IMR-90 (cell line): Measurements from ENCODE around the gene DNAJA4. TPM values are rescaled to one million over a fixed set of nuclear protein-coding genes. Genes with fewer than 3 reads are reported as not detected.

Source experiments
- ATAC-seq: fragments of 200-7000 bp; cut with Tn5 transposase; 2 replicates; pipeline ENCODE4 v1.9.1; 2020; ENCODE audit warnings: low read depth, mild to moderate bottlenecking, moderate library complexity
- BruUV-seq: library from RNA; stranded (reverse); fragments of 400-500 nt; replicated peaks from 2 replicates; lab custom pipeline; 2021; lab: Mats Ljungman, UMichigan
- CTCF ChIA-PET: fragments of 300-600 bp; formaldehyde crosslinking; extraction: SDS; loops from one replicate; lab custom pipeline; 2021; ENCODE audit warnings: antibody characterized with exemption; lab: Yijun Ruan, JAX
- POLR2A ChIA-PET: fragments of 300-600 bp; sonication (Branson Sonifier 250); formaldehyde crosslinking; loops from one replicate; lab custom pipeline; 2022; ENCODE audit warnings: antibody characterized with exemption; ENCODE audit not compliant: unreplicated experiment; lab: Charles Lee
- DNase-seq: peaks from one replicate; pipeline ENCODE4 v3.0.0; 2013
- H2AFZ ChIP-seq: replicated peaks from 2 replicates; pipeline ENCODE3; 2013; ENCODE audit warnings: low read length, mild to moderate bottlenecking; ENCODE audit not compliant: poor library complexity
- H2AK5ac ChIP-seq: 2 replicates; pipeline ENCODE4 v1.6.1; 2013; ENCODE audit warnings: low read depth, low read length, inconsistent platforms
- H2AK9ac ChIP-seq: replicated peaks from 2 replicates; pipeline ENCODE3; 2013; ENCODE audit warnings: mild to moderate bottlenecking, low read depth, low read length, moderate library complexity; ENCODE audit not compliant: poor library complexity
- H2BK120ac ChIP-seq: 2 replicates; pipeline ENCODE4 v1.6.1; 2013; ENCODE audit warnings: low read depth, low read length, inconsistent platforms
- H2BK15ac ChIP-seq: 3 replicates; pipeline ENCODE4 v1.6.1; 2013; ENCODE audit warnings: low read depth, low read length, inconsistent platforms
- H2BK20ac ChIP-seq: 2 replicates; pipeline ENCODE4 v1.6.1; 2013; ENCODE audit warnings: low read depth, mild to moderate bottlenecking, inconsistent platforms, low read length, moderate library complexity
- H2BK5ac ChIP-seq: 2 replicates; pipeline ENCODE4 v1.6.1; 2013; ENCODE audit warnings: mild to moderate bottlenecking, low read depth, low read length, inconsistent platforms; ENCODE audit not compliant: poor library complexity, severe bottlenecking
- H3K14ac ChIP-seq: replicated peaks from 2 replicates; pipeline ENCODE4 v1.6.1; 2013; ENCODE audit warnings: low read depth, low read length, inconsistent platforms
- H3K18ac ChIP-seq: 2 replicates; pipeline ENCODE4 v1.6.1; 2013; ENCODE audit warnings: low read depth, low read length, control low read depth
- H3K23ac ChIP-seq: 2 replicates; pipeline ENCODE4 v1.6.1; 2013; ENCODE audit warnings: low read depth, low read length, inconsistent platforms
- H3K27ac ChIP-seq: 2 replicates; pipeline ENCODE4 v1.5.1; 2013; ENCODE audit warnings: mild to moderate bottlenecking, control low read depth, low read length; ENCODE audit not compliant: insufficient read depth
- H3K27me3 ChIP-seq: 2 replicates; pipeline ENCODE4 v1.6.1; 2013; ENCODE audit warnings: low read length; ENCODE audit not compliant: control insufficient read depth, insufficient read depth
- H3K36me3 ChIP-seq: 2 replicates; pipeline ENCODE4 v1.6.1; 2013; ENCODE audit warnings: low read length, mixed read lengths; ENCODE audit not compliant: control insufficient read depth, insufficient read depth
- H3K4ac ChIP-seq: 2 replicates; pipeline ENCODE4 v1.6.1; 2013; ENCODE audit warnings: low read depth, low read length, inconsistent platforms
- H3K4me1 ChIP-seq: 2 replicates; pipeline ENCODE4 v1.6.1; 2013; ENCODE audit warnings: low read length, mixed read lengths; ENCODE audit not compliant: control insufficient read depth, insufficient read depth
- H3K4me2 ChIP-seq: 2 replicates; pipeline ENCODE4 v1.6.1; 2013; ENCODE audit warnings: low read depth, mild to moderate bottlenecking, control low read depth, low read length, moderate library complexity
- H3K4me3 ChIP-seq: 2 replicates; pipeline ENCODE4 v1.5.1; 2013; ENCODE audit warnings: low read depth, mild to moderate bottlenecking, control low read depth, low read length, moderate library complexity; ENCODE audit not compliant: insufficient read depth
- H3K56ac ChIP-seq: 2 replicates; pipeline ENCODE4 v1.6.1; 2013; ENCODE audit warnings: low read length, inconsistent platforms; ENCODE audit not compliant: insufficient read depth; ENCODE audit errors: extremely low read depth
- H3K79me1 ChIP-seq, 2 experiments: 2 replicates each; pipeline ENCODE4 v1.6.1; 2013; ENCODE audit warnings: low read length in 2 of 2, inconsistent platforms in 1 of 2, low read depth in 1 of 2
- H3K9ac ChIP-seq: 2 replicates; pipeline ENCODE4 v1.6.1; 2013; ENCODE audit warnings: low read depth, low read length, control low read depth
- H3K9me1 ChIP-seq: 2 replicates; pipeline ENCODE4 v1.6.1; 2013; ENCODE audit warnings: low read length, inconsistent platforms; ENCODE audit not compliant: insufficient read depth
- H3K9me3 ChIP-seq: 2 replicates; pipeline ENCODE4 v1.6.1; 2013; ENCODE audit warnings: low read length; ENCODE audit not compliant: control insufficient read depth, insufficient read depth
- H4K20me1 ChIP-seq: 2 replicates; pipeline ENCODE4 v1.6.1; 2013; ENCODE audit warnings: low read length, inconsistent platforms; ENCODE audit not compliant: insufficient read depth
- H4K5ac ChIP-seq: 2 replicates; pipeline ENCODE4 v1.6.1; 2013; ENCODE audit warnings: mild to moderate bottlenecking, low read depth, low read length, control low read depth
- H4K8ac ChIP-seq, 2 experiments: 2 replicates each; pipeline ENCODE4 v1.6.1; 2013; ENCODE audit warnings: low read depth in 2 of 2, low read length in 2 of 2, control low read depth in 1 of 2, inconsistent platforms in 1 of 2
- H4K91ac ChIP-seq: 2 replicates; pipeline ENCODE4 v1.6.1; 2013; ENCODE audit warnings: low read depth, low read length, inconsistent platforms; ENCODE audit not compliant: insufficient read depth
- CEBPB ChIP-seq: IDR thresholded peaks from 2 replicates; pipeline ENCODE4 v1.6.1; 2012; ENCODE audit warnings: low read depth, low read length, improper control_type of control experiment
- FOS ChIP-seq: fragments of 150-350 bp; IDR thresholded peaks from 2 replicates; pipeline ENCODE4 v1.6.1; 2016; ENCODE audit warnings: low read depth, low read length
- MXI1 ChIP-seq: IDR thresholded peaks from 2 replicates; pipeline ENCODE4 v1.6.1; 2012; ENCODE audit warnings: low read depth, mild to moderate bottlenecking, low read length, moderate library complexity, borderline replicate concordance
- NFE2L2 ChIP-seq: fragments of 150-350 bp; IDR thresholded peaks from 2 replicates; pipeline ENCODE4 v1.6.1; 2016; ENCODE audit warnings: low read depth, mild to moderate bottlenecking, low read length
- RAD21 ChIP-seq: IDR thresholded peaks from 2 replicates; pipeline ENCODE4 v1.6.1; 2012; ENCODE audit warnings: low read length, improper control_type of control experiment
- RCOR1 ChIP-seq: IDR thresholded peaks from 2 replicates; pipeline ENCODE4 v1.6.1; 2012; ENCODE audit warnings: mild to moderate bottlenecking, low read length, improper control_type of control experiment; ENCODE audit not compliant: insufficient replicate concordance
- SMC3 ChIP-seq: fragments of 150-350 bp; IDR thresholded peaks from 2 replicates; pipeline ENCODE4 v1.6.1; 2016; ENCODE audit warnings: low read depth, mild to moderate bottlenecking, antibody characterized with exemption, low read length, moderate library complexity
- WGBS, 2 experiments: methylation state at CpG; one replicate each; pipeline versions ENCODE4 v1.1.5 to v1.1.7; 2013; ENCODE audit warnings: missing lambda C conversion rate in 2 of 2; ENCODE audit not compliant: insufficient read length in 1 of 2; ENCODE audit errors: extremely low coverage in 2 of 2; 5-methylcytosine and 5-hydroxymethylcytosine counted together
- dilution Hi-C: fragments of 300-500 bp; cut with HindIII; formaldehyde crosslinking; loops from one replicate; pipeline ENCODE4 v1.14.3; 2018; ENCODE audit warnings: low sequenced_read_pairs; ENCODE audit not compliant: unreplicated experiment
- in situ Hi-C: fragments of 300-500 bp; cut with MboI; formaldehyde crosslinking; loops from 3 replicates; pipeline ENCODE4 v1.14.3; 2019; ENCODE audit warnings: low sequenced_read_pairs, inconsistent platforms, mixed read lengths
- intact Hi-C: fragments of 100-400 bp; cut with micrococcal nuclease; formaldehyde crosslinking; loops from 2 replicates; pipeline ENCODE4 v1.10.0; 2022
- polyA plus RNA-seq, 3 experiments: library from polyadenylated mRNA; depleted of rRNA; stranded (reverse); fragments of >200 nt; gene quantifications; 2 replicates each; pipeline ENCODE4 v1.2.3, GENCODE V29; 2012; ENCODE audit warnings: low replicate concordance in 1 of 3
- total RNA-seq: library from RNA; depleted of rRNA; stranded (reverse); fragments of >200 nt; gene quantifications from 2 replicates; pipeline ENCODE4 v1.2.3, GENCODE V29; 2012
- TF ChIP-seq, protein P1 (sequence below): conservative IDR thresholded peaks from 2 replicates; pipeline ENCODE4 v1.5.1; 2012; ENCODE audit warnings: mild to moderate bottlenecking, low read depth, low read length, improper control_type of control experiment
- TF ChIP-seq, protein P2 (sequence below): fragments of 150-350 bp; IDR thresholded peaks from 2 replicates; pipeline ENCODE4 v1.6.1; 2016; ENCODE audit warnings: low read depth, mild to moderate bottlenecking, low read length, moderate library complexity, borderline replicate concordance

DNAJA4 gene
- total and polyA plus RNA-seq, 2 of the 4 experiments (the other 2 are of a cell fraction): 0.18 to 0.32 TPM

DNA sequence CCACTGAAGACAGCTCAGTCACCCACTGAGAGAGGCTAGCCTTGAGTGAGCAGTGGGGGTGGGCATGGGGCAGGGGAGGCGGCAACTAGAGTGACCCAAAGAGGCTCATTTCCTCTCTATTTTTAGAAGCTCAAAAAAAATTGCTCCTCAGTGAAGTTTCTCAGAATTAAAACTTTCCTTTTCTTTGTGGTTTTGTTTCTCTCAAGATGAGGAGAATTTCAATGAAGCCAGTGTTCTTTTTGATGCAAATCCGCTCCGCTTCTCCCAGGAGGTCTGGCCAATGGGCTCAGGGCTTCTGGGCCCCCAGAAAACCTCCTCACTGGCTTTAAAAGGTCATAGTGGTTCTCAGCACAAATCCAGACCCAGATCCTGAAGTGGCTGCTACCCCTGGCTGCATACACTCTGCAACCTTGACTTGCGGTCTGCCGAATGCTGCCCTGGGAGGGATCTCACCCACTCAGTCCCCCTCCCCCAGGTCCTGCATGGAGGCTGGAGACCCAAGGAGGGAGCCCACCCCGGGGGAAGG, 29.8 kb upstream of the DNAJA4 start, which contains the start of gene ACSBG1:
ACSBG1 (minus strand) TSS at position 51 of the 526 bp plus-strand sequence. CDS start 64 bp downstream, outside the sequence.
- H4K20me1 ChIP-seq: no peaks in the 10 kb centered on the region
- H2AK5ac ChIP-seq: no peak within 1 kb of the TSS
- dilution Hi-C loops: no loop called here
- intact Hi-C loops: no loop called here
- H3K14ac ChIP-seq: no peak within 1 kb of the TSS
- H2BK5ac ChIP-seq: no peak within 1 kb of the TSS
- no peak within 1 kb of the TSS for H2BK20ac ChIP-seq
- H3K27ac ChIP-seq: no peak within 1 kb of the TSS
- POLR2A ChIA-PET: no interaction called here
- H3K23ac ChIP-seq: no peak within 1 kb of the TSS
- CTCF ChIA-PET: no interaction called here
- no TSS peak for BruUV-seq
- H3K9me1 ChIP-seq: no peaks in the 10 kb centered on the region
- H2AFZ ChIP-seq: no peak within 1 kb of the TSS
- H3K4ac ChIP-seq: no peak within 1 kb of the TSS
- H2BK15ac ChIP-seq: no peak within 1 kb of the TSS
- H4K8ac ChIP-seq: no peak within 1 kb of the TSS
- DNase-seq: no peak
- no peaks in the 10 kb centered on the region for H3K9me3 ChIP-seq
- TF ChIP-seq FOS: no peak
- no peak for TF ChIP-seq SMC3
- TF ChIP-seq NFE2L2: no peak
- TF ChIP-seq, protein P1, sequence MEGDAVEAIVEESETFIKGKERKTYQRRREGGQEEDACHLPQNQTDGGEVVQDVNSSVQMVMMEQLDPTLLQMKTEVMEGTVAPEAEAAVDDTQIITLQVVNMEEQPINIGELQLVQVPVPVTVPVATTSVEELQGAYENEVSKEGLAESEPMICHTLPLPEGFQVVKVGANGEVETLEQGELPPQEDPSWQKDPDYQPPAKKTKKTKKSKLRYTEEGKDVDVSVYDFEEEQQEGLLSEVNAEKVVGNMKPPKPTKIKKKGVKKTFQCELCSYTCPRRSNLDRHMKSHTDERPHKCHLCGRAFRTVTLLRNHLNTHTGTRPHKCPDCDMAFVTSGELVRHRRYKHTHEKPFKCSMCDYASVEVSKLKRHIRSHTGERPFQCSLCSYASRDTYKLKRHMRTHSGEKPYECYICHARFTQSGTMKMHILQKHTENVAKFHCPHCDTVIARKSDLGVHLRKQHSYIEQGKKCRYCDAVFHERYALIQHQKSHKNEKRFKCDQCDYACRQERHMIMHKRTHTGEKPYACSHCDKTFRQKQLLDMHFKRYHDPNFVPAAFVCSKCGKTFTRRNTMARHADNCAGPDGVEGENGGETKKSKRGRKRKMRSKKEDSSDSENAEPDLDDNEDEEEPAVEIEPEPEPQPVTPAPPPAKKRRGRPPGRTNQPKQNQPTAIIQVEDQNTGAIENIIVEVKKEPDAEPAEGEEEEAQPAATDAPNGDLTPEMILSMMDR: no peak
- no peak for TF ChIP-seq MXI1
- no peak for TF ChIP-seq RAD21
- no peak for TF ChIP-seq RCOR1
- TF ChIP-seq CEBPB: no peak
- TF ChIP-seq, protein P2, sequence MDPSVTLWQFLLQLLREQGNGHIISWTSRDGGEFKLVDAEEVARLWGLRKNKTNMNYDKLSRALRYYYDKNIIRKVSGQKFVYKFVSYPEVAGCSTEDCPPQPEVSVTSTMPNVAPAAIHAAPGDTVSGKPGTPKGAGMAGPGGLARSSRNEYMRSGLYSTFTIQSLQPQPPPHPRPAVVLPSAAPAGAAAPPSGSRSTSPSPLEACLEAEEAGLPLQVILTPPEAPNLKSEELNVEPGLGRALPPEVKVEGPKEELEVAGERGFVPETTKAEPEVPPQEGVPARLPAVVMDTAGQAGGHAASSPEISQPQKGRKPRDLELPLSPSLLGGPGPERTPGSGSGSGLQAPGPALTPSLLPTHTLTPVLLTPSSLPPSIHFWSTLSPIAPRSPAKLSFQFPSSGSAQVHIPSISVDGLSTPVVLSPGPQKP: no peak
- no peak within 1 kb of the TSS for H3K56ac ChIP-seq
- WGBS, 2 experiments: no CpG with 5 or more reads among the region's 6 CpGs
- no peak within 1 kb of the TSS for H3K4me3 ChIP-seq
- H3K9ac ChIP-seq: no peak within 1 kb of the TSS
- H3K36me3 ChIP-seq: no peaks in the 10 kb centered on the region
- no peaks in the 10 kb centered on the region for H3K4me1 ChIP-seq
- no peaks in the 10 kb centered on the region for H3K79me1 ChIP-seq
- H3K27me3 ChIP-seq: peaks cover 59% of the 10 kb centered on the region
- no peak within 1 kb of the TSS for H4K91ac ChIP-seq
- ATAC-seq: no peak
- H4K5ac ChIP-seq: no peak within 1 kb of the TSS
- H3K4me2 ChIP-seq: no peak within 1 kb of the TSS
- in situ Hi-C loops: loop anchor here (10.0 kb wide), 1 partner anchor 120 kb away; no protein-coding TSS in a partner anchor
- no peak within 1 kb of the TSS for H2AK9ac ChIP-seq
- H3K18ac ChIP-seq: no peak within 1 kb of the TSS
- no peak within 1 kb of the TSS for H2BK120ac ChIP-seq
